Middle frontal gyrus (tissue), 1 donor: ENCODE measurements around the gene PRKCB.
A peak's percentile ranks its signal among the peaks of the same experiment; 100 is the strongest.
"Not testable (repeated sequence)": the region's sequence is repeated elsewhere in the genome, so short reads cannot be mapped to it uniquely, and the experiment has no call there.

Experiments
- DNase-seq: peaks from one replicate; pipeline ENCODE4 v3.0.0-alpha.2; 2015; ENCODE audit warnings: low spot score; ENCODE audit errors: extremely low spot score

Gene PRKCB

DNA sequence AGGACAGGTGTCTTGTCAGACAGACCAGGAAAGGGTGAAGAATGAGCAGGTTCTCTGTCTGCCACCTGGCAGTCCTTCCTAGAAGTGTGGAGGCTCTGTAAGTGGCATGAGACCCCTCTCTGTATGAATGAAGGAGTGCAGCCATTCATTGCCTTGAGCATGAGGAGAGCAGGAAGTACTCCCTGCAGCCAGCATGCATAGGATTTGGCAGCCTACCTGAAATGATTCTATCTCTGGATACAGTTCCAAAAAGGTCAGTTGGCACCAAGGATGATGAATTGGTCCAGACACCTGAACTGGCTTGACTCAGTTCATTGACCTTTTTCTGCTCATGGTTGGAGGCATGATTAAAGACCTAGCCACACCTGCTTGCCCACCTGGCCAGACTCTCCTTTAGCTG is 163.0 kb downstream of the PRKCB start:
- no peak for DNase-seq

DNA sequence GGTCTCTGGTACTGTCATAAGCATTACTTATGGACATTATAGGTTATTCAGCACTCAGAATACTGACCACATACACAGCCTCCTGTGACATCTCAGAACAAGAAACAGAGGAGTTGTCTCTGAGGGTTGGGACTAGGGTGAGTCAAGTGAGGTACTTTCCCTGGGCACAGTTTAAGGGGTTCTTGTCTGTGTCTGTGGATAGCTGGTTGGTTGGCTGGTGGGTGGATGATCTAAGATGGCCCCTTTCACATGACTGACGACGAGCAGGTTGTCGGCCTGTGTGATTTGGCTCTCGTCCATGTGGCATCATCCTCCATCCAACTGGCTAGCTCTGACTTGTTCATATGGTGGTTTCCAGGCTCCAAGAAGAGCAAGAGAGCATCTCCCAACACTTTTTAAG is 163.9 kb downstream of the PRKCB start:
- DNase-seq: no peak

DNA sequence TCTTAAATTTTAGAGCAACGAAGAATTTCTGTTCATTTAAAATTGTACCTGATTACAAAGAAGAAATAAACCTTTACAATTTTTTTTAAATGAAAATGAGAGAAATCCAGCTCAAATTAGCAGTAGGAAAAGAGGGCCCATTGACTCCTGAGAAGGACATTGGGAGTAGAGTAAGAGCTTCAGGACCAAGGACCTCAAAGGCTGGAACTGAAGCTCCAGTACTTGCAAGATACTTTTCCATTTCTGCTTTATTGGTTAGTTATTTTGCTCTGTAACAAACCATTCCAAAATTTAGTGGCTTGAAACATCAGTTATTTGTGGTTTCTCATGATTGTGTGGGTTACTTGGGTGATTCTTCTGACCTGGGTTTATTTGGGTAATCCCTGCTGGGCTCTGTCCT is 165.9 kb downstream of the PRKCB start:
- no peak for DNase-seq

DNA sequence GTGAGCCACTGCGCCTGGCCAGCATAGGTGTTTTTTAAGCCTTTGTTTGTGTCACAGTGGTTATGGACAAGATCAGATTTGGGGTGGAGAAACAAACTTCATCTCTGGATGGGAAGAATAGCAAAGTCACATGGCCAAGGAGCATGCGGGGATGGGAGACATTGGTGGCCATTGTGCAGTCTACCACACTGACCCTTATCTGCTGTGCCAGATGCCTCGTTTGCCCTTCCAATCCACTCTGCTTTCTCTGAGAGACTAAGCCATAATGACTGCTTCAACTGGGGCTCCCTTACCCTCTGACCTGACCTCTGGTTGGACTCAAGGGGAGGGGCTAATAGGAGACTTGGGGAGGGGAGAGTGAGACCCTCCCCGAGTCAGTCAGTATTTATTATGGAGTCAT is 166.8 kb downstream of the PRKCB start:
- DNase-seq: no peak

DNA sequence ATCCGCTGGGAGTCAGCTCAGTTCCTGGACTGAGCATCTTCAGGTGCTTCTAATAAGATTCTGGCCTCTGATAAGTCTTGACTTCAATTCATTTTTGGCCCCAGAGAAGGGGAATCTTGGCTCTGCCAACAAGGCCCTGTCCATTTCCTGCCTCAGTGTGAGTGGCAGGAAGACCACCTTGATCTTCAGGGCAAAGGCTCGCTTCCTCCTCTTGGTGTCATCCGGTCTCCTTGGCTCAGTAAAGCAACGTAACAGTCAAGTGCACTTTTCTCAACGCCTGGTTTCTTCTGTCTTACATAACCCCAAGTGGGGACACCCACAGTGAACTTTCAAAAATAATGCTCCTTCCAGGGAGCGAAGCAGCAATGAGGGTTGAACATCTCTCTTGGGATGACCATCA is 169.8 kb downstream of the PRKCB start:
- no peak for DNase-seq

DNA sequence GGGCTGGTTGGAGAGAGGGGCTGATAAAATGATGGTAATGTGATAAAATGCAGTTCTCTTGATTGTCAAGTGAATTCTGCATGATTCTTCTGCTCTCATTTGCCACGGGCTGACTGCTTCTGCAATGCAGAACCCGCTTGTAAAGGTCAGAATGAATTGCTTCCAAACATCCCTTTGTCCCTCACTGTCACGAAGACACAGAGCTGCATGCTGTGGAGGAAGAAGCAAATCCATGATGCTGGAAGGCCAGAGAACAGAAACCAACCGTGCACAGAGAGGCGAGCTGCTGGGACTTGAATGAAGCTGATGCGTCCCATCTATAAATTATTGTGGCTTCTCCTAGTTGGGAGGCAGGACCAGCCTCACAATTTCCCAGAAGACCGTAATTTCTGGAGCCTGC is 171.6 kb downstream of the PRKCB start:
- DNase-seq: no peak

DNA sequence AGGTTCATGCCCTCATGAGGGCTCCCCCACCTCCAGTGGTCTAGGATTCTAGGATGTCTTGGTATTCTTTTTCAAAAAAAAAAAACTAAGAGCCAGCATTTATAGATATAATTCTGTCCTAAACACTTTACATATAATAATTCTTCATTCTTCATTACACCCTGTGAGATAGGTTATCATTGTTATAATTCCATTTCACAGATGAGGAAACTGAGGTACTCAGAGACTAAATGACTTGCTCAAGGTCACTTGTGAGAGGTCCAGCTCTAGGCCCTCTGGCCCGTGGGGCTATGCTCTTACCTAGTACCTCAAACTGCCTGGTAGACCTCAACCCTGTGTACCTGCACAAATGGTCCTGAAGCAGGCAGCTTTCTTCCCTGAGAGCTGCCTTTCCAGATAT is 172.2 kb downstream of the PRKCB start:
- no peak for DNase-seq

DNA sequence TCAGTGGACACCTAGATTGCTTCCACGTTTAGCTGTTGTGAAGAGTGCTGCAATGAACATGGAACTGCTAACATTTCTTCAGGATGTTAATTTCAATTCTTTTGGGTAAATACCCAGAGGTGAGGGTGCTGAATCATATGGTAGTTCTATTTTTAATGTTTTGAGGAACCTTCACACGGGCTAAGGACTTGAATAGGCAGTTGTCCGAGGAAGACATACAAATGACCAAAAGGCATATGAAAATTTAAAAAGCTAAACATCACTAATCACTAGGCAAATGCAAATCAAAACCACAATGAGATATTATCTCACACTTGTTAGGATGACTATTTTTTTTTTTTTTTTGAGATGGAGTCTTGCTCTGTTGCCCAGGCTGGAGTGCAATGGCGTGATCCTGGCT is 173.3 kb downstream of the PRKCB start:
- DNase-seq: no peak

DNA sequence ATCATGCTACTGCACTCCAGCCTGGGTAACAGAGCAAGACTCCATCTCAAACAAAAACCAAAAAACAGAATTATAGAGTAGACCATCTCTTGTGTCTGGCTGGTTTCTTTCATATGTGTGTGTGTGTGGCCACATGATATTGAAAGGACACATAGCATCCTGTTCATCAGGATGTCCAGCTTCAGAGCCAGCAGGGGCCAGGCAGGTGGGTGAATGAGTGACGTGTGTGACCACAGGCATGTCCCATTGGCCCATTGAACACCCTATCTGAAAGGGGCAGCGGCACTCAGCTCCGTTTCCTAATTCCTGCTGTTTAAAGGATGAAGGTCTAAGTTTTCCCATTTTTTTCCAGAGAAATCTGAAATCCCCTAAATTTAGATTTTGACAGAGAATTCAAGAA is 174.2 kb downstream of the PRKCB start:
- DNase-seq: no peak

DNA sequence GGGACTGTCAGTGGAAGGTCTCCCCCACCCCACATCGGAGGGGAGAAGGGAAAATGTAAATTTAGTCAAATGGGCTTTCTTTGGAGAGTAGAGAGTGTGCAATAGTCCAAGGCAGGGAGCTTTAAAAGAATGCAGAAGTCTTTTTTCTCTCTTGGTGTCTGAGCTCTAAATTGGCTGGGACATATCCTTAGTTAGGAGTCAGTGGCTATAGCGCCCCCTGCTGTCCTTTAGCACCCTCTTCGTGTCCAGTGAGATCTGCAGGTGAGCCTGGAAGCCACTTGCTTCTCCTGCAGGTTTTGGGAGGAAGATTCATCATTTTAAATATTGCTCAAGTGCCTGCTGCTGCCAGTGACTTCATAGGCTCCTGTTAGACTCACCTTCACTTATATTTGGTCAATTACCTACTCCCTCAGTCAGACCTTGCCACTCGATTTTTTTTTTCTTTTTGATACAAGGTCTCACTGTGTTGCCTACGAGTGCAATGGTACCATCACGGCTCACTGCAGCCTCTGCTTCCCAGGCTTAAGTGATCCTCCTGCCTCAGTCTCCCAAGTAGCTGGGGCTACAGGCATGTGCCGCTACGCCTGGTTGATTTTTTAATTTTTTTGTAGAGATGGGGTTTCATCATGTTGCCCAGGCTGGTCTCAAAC is 174.8 kb downstream of the PRKCB start:
- DNase-seq: peak; percentile 42

DNA sequence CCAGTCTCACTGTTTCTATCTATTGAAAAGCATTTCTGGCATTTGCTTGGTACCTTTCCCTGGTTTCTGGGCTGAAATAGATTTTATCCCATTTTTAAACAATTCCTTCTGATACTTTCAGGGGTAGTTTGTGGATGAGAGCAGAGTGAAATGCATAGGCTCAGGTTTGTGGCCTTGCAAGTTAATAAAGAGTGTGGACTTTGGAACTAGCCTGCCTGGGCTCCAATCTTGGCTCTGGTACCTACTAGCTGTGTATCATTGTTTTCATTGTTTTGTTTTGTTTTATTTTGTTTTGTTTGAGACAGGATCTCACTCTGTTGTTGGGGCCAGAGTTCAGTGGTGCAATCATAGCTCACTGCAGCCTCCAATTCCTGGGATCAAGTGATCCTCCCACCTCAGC is 175.5 kb downstream of the PRKCB start:
- DNase-seq: no peak

DNA sequence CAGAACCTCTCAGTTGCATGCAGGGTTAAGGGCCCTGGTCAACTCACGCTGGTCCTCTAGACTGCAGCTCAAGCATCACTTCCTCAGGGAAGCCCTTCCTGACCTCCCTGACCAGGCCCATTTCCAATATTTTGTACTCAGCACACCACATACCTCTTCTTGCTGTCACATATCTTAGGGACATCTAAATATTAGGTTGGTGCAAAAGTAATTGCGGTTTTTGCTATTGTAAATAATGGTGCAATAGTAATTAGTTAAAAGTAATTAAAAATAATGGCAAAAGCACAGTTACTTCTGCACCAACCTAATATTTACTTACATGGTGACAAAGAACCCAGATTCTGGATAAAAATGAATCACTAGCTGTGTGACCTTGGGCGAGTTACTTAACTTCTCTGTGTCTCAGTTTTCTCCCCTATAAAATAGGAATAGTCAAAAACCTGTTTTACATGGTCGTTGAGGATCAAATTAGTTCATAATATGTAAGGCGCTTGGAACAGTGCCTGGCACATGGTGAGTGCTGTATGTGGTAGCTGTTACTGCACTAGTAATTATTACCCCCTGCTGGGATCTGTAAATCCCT is 177.4 kb downstream of the PRKCB start:
- DNase-seq: no peak

DNA sequence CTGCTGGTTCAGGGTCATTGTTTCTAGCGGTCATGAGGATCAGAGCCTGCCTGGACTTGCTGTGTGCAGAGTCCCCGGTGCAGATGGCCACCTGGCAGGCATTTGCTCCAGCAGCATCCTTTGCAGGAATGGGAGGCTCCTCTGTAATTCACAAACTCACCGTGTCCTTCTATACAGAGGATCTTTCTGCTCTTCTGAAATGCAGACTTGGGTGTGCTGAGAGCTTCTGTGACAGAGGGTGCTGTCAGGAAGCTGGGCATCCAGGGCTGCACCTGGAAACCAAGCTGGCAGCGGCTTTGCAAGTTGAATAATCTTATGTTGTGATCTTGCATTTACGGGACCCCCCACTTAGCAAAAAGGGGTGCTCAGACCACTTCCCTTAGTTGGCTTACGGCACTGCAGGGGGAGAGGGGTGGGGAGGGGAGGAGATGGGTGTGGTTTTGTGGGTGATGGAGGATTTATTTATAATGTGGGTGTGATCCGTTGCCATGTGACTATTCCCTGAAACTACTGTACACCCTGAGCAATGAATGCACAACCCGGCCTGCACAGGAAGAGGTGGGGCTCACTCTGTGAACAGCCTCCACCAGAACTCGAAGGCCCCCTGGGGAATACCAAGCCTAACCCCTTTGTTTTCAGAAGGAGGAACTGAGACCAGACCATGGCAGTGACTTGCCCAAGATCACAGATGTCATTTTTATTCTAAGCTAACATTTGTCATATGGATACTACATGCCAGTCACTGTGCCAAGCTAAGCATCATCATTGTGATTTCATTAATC is 178.3 kb downstream of the PRKCB start:
- no peak for DNase-seq

DNA sequence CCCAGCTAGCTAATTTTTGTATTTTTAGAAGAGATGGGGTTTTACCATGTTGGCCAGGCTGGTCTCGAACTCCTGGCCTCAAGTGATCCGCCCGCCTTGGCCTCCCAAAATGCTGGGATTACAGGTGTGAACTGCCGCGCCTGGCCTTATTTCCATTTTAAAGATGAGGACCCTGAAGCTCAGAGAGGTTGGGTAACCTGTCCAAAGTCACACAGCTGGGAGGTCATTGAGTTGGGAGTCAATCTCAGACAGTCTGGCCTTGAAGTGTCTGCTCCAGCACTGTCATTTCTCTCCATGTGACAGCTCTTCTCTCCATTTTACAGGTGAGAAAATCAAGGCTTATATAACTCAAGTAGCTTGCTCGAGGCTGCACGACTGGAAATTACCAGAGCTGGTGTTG is 179.2 kb downstream of the PRKCB start:
- DNase-seq: not testable (repeated sequence)

DNA sequence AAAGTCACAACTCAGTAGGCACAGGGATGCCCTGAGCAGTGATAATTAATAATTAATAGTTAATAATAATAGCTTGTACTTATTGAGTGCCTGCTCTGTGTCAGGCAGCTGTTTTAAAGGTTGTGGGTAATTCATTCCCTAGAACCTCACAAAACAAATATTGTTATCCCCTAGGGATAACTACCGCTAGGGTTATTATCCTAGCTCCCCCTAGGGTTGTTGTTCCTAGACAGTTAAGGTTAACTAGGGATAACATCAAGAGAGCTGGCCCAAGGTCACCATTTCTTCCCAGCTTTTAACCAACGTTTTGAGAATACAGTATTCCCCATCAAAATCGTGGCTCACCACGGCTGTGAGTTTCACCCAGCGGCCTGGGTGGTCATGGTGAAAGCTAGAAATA is 180.1 kb downstream of the PRKCB start:
- no peak for DNase-seq

DNA sequence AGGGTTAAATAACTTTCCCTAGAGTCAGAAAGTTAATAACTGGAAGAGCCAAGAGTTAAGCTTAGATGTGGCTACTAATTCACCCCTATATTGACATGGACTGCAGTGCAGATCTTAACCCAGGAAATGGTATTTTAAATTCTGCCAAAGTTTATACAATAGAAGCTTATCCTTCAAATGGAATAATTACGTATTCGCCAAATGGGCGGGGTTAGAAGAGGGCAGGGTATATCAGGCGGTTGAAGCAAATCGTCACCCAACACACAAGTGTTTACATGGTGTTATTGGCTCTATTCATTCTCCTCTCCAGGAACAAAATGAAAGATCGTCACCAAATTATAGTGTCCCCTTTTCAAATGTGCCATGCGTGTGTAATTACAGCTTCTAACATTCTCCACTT is 182.7 kb downstream of the PRKCB start:
- no peak for DNase-seq

DNA sequence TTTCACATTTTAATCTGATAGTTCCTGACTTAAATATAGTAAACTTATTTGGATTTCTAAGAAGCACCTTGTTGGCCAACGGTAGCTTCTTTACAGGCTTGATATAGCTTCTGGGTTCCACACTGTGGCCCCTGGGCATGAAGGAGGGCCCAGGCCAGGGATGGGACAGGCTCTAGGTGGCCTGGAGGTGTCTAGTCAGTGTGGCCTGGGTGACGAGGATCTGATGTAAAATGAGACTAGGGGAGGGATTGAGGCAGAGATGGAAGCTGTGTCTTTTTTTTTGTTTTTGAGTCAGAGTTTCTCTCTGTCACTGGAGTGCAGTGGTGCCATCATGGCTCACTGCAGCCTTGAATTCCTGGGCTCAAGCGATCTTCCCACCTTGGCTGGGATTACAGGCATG is 187.0 kb downstream of the PRKCB start:
- no peak for DNase-seq

DNA sequence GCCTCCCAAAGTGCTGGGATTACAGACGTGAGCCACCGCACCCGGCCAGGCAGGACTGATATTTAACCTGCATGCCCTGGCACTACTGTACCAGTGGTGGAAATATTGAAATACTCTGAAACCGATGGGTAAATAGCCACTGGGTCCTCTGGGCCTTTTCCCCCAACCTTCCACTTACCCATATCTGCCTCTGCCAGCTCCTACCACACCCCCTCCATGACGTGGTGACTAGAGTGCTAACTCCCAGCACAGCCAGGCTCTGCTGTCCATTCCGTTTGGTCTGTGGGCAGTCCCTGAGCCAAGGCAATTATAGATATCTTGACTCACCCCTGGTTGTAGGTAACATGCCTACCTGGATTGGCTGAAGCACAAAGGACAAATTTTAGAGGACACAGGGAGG is 187.8 kb downstream of the PRKCB start:
- DNase-seq: no peak

DNA sequence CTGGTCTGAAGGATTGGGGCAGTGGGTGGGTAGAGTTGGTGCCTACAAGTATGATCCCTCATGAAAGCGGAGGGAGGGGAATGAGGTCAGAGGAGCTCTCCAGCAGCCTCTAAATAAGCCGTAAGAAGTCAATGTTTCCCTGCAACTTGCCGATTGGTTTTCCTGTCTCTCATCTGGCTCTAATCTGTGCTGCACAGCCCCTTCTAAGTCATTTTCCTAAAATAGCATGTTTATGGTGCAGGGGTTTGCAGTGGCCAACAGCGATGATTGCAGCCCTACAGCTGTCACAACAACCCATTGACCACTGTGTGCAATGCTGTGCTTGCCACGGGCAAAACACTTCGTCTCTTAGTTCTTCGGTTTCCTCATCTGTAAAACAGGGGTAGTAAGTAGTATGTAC is 189.2 kb downstream of the PRKCB start:
- no peak for DNase-seq

DNA sequence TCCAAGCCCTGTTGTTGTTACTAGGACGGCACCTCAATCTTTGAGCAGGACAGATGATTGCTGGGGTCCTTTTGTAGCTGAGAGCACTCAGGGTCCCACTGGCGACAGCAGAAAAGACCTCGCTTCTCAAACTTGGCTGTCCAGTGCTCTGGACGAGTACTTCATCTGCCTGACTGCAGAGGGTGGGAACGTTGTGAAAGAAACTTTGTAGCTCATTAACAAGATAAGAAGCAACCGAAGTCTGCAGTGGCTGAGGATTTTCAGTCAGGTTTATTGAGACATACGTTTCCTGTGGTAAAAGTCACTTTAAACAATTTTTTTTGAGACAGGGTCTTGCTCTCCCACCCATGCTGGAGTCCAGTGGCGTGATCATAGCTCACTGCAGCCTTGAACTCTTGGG is 191.7 kb downstream of the PRKCB start:
- no peak for DNase-seq

DNA sequence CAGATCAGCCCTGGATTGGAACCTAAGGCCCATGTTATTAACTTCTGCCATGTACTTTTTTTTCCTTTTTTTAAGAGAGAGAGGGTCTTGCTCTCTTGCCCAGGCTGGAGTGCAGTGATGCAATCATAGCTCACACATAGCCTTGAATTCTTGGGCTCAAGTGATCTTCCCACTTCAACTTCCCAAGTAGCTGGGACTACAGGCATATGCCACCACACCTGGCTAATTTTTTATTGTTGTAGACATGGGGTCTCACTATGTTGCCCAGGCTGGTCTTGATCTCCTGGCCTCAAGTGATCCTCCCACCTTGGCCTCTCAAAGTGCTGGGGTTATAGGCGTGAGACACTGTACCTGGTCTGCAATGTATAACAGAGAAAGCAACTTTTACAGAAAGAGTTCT is 194.1 kb downstream of the PRKCB start:
- DNase-seq: not testable (repeated sequence)

DNA sequence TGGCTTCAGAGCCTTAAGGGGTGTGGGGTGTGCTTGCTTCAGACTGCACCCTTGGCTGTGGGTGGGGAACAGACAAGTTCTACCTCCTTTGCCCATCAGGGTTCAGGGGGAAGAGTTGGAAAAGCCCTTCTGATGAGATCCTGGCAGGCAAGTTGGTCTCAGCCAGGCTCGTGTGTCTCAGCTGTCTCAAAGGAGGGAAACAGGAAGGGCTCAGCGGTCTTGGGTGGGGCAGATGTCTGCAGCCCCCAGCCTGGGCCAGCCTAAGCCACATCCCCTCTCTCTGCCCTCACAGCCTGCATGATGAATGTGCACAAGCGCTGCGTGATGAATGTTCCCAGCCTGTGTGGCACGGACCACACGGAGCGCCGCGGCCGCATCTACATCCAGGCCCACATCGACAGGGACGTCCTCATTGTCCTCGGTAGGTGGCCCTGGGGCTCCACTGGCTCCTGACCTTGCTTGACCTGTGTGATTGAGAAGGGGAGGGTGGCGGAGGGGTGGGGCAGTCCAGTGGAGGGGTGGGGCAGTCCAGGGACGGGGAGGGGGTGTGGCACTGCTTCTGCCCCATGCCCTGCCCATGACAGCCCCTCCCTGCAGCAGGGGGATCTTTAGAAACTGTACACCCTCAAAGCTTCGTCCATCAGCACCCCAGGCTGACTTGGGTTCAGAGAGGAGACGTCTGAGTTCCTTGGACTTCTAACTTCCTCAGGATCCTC is 199.5 kb downstream of the PRKCB start:
- DNase-seq: no peak
